GM23338 (cell line): Measurements from ENCODE around the gene SHF. TPM values are rescaled to one million over a fixed set of nuclear protein-coding genes. Genes with fewer than 3 reads are reported as not detected.

Experiments
- ATAC-seq: fragments of 200-7000 bp; cut with Tn5 transposase; 3 replicates; pipeline ENCODE4 v1.9.1; 2020
- DNase-seq: peaks from one replicate; pipeline ENCODE4 v3.0.0-alpha.2; 2015; ENCODE audit warnings: low spot score
- H2AFZ ChIP-seq: fragments of 200-600 bp; sonication (generic); 2 replicates; pipeline ENCODE4 v1.8.0; 2016; ENCODE audit warnings: antibody characterized with exemption, mild to moderate bottlenecking, moderate library complexity
- H3F3A ChIP-seq: fragments of 200-600 bp; sonication (generic); replicated peaks from 2 replicates; pipeline ENCODE4 v1.8.0; 2017; ENCODE audit warnings: antibody characterized with exemption, mixed run types, low read depth
- H3K27ac ChIP-seq: fragments of 200-600 bp; sonication (generic); 2 replicates; pipeline ENCODE4 v1.6.1; 2016; ENCODE audit warnings: low read depth
- H3K27me3 ChIP-seq: fragments of 200-600 bp; sonication (generic); 2 replicates; pipeline ENCODE4 v1.8.0; 2016; ENCODE audit warnings: mild to moderate bottlenecking, mixed run types, moderate library complexity; ENCODE audit not compliant: insufficient read depth
- H3K36me3 ChIP-seq: fragments of 200-600 bp; sonication (generic); 2 replicates; pipeline ENCODE4 v1.8.0; 2016; ENCODE audit warnings: mild to moderate bottlenecking; ENCODE audit not compliant: insufficient read depth
- H3K4me1 ChIP-seq: fragments of 200-600 bp; sonication (generic); 2 replicates; pipeline ENCODE4 v1.8.0; 2016; ENCODE audit warnings: mild to moderate bottlenecking, moderate library complexity; ENCODE audit not compliant: insufficient read depth
- H3K4me2 ChIP-seq: fragments of 200-600 bp; sonication (generic); 2 replicates; pipeline ENCODE4 v1.7.1; 2017; ENCODE audit warnings: mixed run types
- H3K4me3 ChIP-seq: fragments of 200-600 bp; sonication (generic); 2 replicates; pipeline ENCODE4 v1.6.1; 2016; ENCODE audit warnings: mixed run types
- H3K79me2 ChIP-seq: fragments of 200-600 bp; sonication (generic); replicated peaks from 2 replicates; pipeline ENCODE4 v1.8.0; 2017; ENCODE audit warnings: mild to moderate bottlenecking; ENCODE audit not compliant: insufficient read depth
- H3K9me2 ChIP-seq: fragments of 200-600 bp; sonication (generic); 2 replicates; pipeline ENCODE4 v1.8.0; 2017; ENCODE audit not compliant: insufficient read depth
- H4K20me1 ChIP-seq: fragments of 200-600 bp; sonication (generic); replicated peaks from 2 replicates; pipeline ENCODE4 v1.8.0; 2017; ENCODE audit warnings: mild to moderate bottlenecking; ENCODE audit not compliant: insufficient read depth
- H3K27ac Mint-ChIP-seq: 2 replicates; pipeline ENCODE4 v1.8.0; 2020; ENCODE audit warnings: inconsistent platforms, mild to moderate bottlenecking, moderate library complexity, mixed read lengths
- H3K27me3 Mint-ChIP-seq: 3 replicates; pipeline ENCODE4 v1.8.0; 2022; ENCODE audit warnings: low read depth, mild to moderate bottlenecking, moderate library complexity, mixed read lengths, inconsistent platforms; ENCODE audit not compliant: insufficient read depth, poor library complexity
- H3K36me3 Mint-ChIP-seq: 3 replicates; pipeline ENCODE4 v1.8.0; 2021; ENCODE audit warnings: low read depth, mild to moderate bottlenecking, inconsistent platforms, moderate library complexity, mixed read lengths
- H3K4me1 Mint-ChIP-seq: 3 replicates; pipeline ENCODE4 v1.8.0; 2020; ENCODE audit warnings: mild to moderate bottlenecking, inconsistent platforms, mixed read lengths
- H3K4me3 Mint-ChIP-seq: 3 replicates; pipeline ENCODE4 v1.8.0; 2021; ENCODE audit warnings: moderate library complexity, mild to moderate bottlenecking, inconsistent platforms, mixed read lengths
- H3K9me3 Mint-ChIP-seq: 3 replicates; pipeline ENCODE4 v1.8.0; 2020; ENCODE audit warnings: moderate library complexity, mild to moderate bottlenecking, inconsistent platforms, mixed read lengths
- CREB1 ChIP-seq: fragments of 250-450 bp; sonication (Bioruptor Pico); IDR thresholded peaks from 2 replicates; pipeline ENCODE4 v1.5.0; 2020; ENCODE audit warnings: low read depth, mild to moderate bottlenecking, moderate library complexity
- EZH2 ChIP-seq: fragments of 200-600 bp; sonication (generic); IDR thresholded peaks from one replicate; pipeline ENCODE4 v1.8.0; 2017; ENCODE audit warnings: antibody characterized with exemption, mild to moderate bottlenecking, low read depth; ENCODE audit not compliant: unreplicated experiment
- EZH2phosphoT487 ChIP-seq: fragments of 200-600 bp; sonication (generic); IDR thresholded peaks from one replicate; pipeline ENCODE4 v1.8.1; 2018; ENCODE audit warnings: antibody characterized with exemption; ENCODE audit not compliant: unreplicated experiment
- JUNB ChIP-seq: IDR thresholded peaks from one replicate; pipeline ENCODE4 v1.6.1; 2016; ENCODE audit warnings: antibody characterized with exemption; ENCODE audit not compliant: unreplicated experiment
- NANOG ChIP-seq: IDR thresholded peaks from 2 replicates; pipeline ENCODE4 v1.6.1; 2016; ENCODE audit warnings: antibody characterized with exemption, borderline replicate concordance
- POLR2AphosphoS5 ChIP-seq: IDR thresholded peaks from 2 replicates; pipeline ENCODE4 v1.6.1; 2016; ENCODE audit warnings: antibody characterized with exemption, low read depth
- STAT1 ChIP-seq: IDR thresholded peaks from one replicate; pipeline ENCODE4 v1.6.1; 2016; ENCODE audit warnings: antibody characterized with exemption; ENCODE audit not compliant: unreplicated experiment
- ZNF331 ChIP-seq: fragments of 250-450 bp; sonication (Bioruptor Pico); IDR thresholded peaks from 2 replicates; pipeline ENCODE4 v1.5.0; 2020; ENCODE audit warnings: low read depth, mild to moderate bottlenecking, moderate library complexity
- polyA plus RNA-seq: library from polyadenylated mRNA; unstranded; fragments of >200 nt; fragmentation: Nextera tagmentation; extraction: Ambion mirVana; gene quantifications from 2 replicates; pipeline ENCODE4 v1.2.1, GENCODE V29; 2016
- total RNA-seq: library from RNA; depleted of rRNA; stranded (reverse); fragments of >200 nt; shearing (Covaris generic); gene quantifications from 2 replicates; pipeline ENCODE4 v1.2.3, GENCODE V29; 2014
- TF ChIP-seq, protein P1 (sequence below), 2 experiments: fragments of 200-600 bp in 1 of 2; sonication (generic) in 1 of 2; conservative IDR thresholded peaks; 2 replicates each; pipeline versions ENCODE4 v1.5.1 to v1.6.1; 2016 to 2017; ENCODE audit warnings: antibody characterized with exemption in 2 of 2, low read depth in 2 of 2, mild to moderate bottlenecking in 2 of 2, moderate library complexity in 1 of 2
- TF ChIP-seq, protein P2 (sequence below): IDR thresholded peaks from one replicate; pipeline ENCODE4 v1.6.1; 2018; ENCODE audit warnings: antibody characterized with exemption; ENCODE audit not compliant: unreplicated experiment
- TF ChIP-seq, protein P3 (sequence below): fragments of 250-450 bp; sonication (Bioruptor Pico); IDR thresholded peaks from 2 replicates; pipeline ENCODE4 v1.5.0; 2020; ENCODE audit warnings: mild to moderate bottlenecking, moderate library complexity

The SHF gene
- total and polyA plus RNA-seq, 2 experiments from 2014 or later: 5.8 to 15.6 TPM

DNA sequence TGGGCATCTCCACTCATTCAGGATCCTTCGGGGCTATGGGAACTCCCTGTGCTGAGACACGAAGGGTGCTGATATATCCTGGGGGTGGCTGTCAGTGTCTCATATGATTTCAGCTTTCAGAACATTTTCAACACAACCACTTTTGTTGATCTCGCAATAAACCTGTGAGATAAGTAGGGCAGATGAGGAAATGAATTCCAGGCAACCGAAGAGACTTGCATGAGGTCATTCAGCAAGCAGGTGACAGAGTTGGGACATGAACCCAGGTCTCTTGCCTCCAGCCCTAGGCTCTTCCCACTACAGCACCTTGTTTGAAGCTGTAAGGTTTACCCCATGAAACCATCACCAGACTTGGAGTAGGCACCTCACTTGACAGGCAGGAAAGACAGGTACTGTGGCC is 41.4 kb downstream of the SHF start (continued):
- TF ChIP-seq, protein P1, sequence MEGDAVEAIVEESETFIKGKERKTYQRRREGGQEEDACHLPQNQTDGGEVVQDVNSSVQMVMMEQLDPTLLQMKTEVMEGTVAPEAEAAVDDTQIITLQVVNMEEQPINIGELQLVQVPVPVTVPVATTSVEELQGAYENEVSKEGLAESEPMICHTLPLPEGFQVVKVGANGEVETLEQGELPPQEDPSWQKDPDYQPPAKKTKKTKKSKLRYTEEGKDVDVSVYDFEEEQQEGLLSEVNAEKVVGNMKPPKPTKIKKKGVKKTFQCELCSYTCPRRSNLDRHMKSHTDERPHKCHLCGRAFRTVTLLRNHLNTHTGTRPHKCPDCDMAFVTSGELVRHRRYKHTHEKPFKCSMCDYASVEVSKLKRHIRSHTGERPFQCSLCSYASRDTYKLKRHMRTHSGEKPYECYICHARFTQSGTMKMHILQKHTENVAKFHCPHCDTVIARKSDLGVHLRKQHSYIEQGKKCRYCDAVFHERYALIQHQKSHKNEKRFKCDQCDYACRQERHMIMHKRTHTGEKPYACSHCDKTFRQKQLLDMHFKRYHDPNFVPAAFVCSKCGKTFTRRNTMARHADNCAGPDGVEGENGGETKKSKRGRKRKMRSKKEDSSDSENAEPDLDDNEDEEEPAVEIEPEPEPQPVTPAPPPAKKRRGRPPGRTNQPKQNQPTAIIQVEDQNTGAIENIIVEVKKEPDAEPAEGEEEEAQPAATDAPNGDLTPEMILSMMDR (conservative IDR thresholded peaks at IDR 0.05; ENCODE audit: low read depth in 2 of 2): no peak
- no peak for TF ChIP-seq EZH2
- TF ChIP-seq CREB1: no peak
- no peak for TF ChIP-seq ZNF331 (CRISPR knock-in tag)
- TF ChIP-seq, protein P2, sequence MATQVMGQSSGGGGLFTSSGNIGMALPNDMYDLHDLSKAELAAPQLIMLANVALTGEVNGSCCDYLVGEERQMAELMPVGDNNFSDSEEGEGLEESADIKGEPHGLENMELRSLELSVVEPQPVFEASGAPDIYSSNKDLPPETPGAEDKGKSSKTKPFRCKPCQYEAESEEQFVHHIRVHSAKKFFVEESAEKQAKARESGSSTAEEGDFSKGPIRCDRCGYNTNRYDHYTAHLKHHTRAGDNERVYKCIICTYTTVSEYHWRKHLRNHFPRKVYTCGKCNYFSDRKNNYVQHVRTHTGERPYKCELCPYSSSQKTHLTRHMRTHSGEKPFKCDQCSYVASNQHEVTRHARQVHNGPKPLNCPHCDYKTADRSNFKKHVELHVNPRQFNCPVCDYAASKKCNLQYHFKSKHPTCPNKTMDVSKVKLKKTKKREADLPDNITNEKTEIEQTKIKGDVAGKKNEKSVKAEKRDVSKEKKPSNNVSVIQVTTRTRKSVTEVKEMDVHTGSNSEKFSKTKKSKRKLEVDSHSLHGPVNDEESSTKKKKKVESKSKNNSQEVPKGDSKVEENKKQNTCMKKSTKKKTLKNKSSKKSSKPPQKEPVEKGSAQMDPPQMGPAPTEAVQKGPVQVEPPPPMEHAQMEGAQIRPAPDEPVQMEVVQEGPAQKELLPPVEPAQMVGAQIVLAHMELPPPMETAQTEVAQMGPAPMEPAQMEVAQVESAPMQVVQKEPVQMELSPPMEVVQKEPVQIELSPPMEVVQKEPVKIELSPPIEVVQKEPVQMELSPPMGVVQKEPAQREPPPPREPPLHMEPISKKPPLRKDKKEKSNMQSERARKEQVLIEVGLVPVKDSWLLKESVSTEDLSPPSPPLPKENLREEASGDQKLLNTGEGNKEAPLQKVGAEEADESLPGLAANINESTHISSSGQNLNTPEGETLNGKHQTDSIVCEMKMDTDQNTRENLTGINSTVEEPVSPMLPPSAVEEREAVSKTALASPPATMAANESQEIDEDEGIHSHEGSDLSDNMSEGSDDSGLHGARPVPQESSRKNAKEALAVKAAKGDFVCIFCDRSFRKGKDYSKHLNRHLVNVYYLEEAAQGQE: no peak
- no peak for TF ChIP-seq STAT1
- no peak for TF ChIP-seq JUNB
- no peak for TF ChIP-seq NANOG

DNA sequence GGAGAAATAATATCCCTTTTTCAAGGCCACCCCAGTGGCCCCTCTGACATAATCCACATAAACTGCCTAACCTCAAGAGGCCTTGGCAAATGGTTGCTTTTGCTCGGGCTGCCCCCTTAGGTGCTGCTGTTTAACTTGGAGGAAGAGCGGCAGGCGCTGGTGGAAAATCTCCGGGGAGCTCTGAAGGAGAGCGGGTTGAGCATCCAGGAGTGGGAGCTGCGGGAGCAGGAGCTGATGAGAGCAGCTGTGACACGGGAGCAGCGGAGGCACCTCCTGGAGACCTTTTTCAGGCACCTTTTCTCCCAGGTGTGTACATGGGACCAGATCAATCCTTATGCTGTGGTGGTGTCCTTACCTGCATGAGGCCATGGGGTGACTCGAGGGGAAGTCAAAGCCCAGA is 43.0 kb downstream of the SHF start:
- Histone ChIP-seq H3K4me3 (no peak overlapping the region), H3K4me2 (no peak overlapping the region), H3K36me3 (no peaks in the 10 kb centered on the region), H3K9me2 (no peaks in the 10 kb centered on the region), H2AFZ (no peak overlapping the region), H4K20me1 (no peaks in the 10 kb centered on the region), H3K4me1 (no peaks in the 10 kb centered on the region), H3K79me2 (no peaks in the 10 kb centered on the region), H3K27me3 (no peaks in the 10 kb centered on the region), H3K27ac (no peak overlapping the region), H3F3A (no peaks in the 10 kb centered on the region)
- ATAC-seq (no peak), DNase-seq (no peak)
- Mint-ChIP-seq H3K4me1 (peaks cover 5% of the 10 kb centered on the region; the same call in 1 of the 3 replicates), H3K9me3 (no peaks in the 10 kb centered on the region), H3K27me3 (peaks cover 3% of the 10 kb centered on the region), H3K4me3 (no peak overlapping the region), H3K27ac (no peak overlapping the region), H3K36me3 (no peaks in the 10 kb centered on the region)
- TF ChIP-seq STAT1: no peak
- TF ChIP-seq, protein P3, sequence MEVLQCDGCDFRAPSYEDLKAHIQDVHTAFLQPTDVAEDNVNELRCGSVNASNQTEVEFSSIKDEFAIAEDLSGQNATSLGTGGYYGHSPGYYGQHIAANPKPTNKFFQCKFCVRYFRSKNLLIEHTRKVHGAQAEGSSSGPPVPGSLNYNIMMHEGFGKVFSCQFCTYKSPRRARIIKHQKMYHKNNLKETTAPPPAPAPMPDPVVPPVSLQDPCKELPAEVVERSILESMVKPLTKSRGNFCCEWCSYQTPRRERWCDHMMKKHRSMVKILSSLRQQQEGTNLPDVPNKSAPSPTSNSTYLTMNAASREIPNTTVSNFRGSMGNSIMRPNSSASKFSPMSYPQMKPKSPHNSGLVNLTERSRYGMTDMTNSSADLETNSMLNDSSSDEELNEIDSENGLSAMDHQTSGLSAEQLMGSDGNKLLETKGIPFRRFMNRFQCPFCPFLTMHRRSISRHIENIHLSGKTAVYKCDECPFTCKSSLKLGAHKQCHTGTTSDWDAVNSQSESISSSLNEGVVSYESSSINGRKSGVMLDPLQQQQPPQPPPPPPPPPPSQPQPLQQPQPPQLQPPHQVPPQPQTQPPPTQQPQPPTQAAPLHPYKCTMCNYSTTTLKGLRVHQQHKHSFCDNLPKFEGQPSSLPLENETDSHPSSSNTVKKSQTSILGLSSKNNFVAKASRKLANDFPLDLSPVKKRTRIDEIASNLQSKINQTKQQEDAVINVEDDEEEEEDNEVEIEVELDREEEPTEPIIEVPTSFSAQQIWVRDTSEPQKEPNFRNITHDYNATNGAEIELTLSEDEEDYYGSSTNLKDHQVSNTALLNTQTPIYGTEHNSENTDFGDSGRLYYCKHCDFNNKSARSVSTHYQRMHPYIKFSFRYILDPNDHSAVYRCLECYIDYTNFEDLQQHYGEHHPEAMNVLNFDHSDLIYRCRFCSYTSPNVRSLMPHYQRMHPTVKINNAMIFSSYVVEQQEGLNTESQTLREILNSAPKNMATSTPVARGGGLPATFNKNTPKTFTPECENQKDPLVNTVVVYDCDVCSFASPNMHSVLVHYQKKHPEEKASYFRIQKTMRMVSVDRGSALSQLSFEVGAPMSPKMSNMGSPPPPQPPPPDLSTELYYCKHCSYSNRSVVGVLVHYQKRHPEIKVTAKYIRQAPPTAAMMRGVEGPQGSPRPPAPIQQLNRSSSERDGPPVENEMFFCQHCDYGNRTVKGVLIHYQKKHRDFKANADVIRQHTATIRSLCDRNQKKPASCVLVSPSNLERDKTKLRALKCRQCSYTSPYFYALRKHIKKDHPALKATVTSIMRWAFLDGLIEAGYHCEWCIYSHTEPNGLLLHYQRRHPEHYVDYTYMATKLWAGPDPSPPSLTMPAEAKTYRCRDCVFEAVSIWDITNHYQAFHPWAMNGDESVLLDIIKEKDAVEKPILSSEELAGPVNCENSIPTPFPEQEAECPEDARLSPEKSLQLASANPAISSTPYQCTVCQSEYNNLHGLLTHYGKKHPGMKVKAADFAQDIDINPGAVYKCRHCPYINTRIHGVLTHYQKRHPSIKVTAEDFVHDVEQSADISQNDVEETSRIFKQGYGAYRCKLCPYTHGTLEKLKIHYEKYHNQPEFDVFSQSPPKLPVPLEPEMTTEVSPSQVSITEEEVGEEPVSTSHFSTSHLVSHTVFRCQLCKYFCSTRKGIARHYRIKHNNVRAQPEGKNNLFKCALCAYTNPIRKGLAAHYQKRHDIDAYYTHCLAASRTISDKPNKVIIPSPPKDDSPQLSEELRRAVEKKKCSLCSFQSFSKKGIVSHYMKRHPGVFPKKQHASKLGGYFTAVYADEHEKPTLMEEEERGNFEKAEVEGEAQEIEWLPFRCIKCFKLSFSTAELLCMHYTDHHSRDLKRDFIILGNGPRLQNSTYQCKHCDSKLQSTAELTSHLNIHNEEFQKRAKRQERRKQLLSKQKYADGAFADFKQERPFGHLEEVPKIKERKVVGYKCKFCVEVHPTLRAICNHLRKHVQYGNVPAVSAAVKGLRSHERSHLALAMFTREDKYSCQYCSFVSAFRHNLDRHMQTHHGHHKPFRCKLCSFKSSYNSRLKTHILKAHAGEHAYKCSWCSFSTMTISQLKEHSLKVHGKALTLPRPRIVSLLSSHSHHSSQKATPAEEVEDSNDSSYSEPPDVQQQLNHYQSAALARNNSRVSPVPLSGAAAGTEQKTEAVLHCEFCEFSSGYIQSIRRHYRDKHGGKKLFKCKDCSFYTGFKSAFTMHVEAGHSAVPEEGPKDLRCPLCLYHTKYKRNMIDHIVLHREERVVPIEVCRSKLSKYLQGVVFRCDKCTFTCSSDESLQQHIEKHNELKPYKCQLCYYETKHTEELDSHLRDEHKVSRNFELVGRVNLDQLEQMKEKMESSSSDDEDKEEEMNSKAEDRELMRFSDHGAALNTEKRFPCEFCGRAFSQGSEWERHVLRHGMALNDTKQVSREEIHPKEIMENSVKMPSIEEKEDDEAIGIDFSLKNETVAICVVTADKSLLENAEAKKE (CRISPR knock-in tag): no peak
- no peak for TF ChIP-seq CREB1
- no peak for TF ChIP-seq EZH2
- no peak for TF ChIP-seq NANOG
- TF ChIP-seq, protein P1 (conservative IDR thresholded peaks at IDR 0.05; ENCODE audit: low read depth in 2 of 2): no peak
- TF ChIP-seq POLR2AphosphoS5: no peak
- TF ChIP-seq ZNF331 (CRISPR knock-in tag): no peak
- no peak for TF ChIP-seq EZH2phosphoT487
